ENCODE data around the gene NR6A1. TPM values are rescaled to one million over a fixed set of nuclear protein-coding genes. Genes with fewer than 3 reads are reported as not detected.
A peak's percentile ranks its signal among the peaks of the same experiment; 100 is the strongest.

NR6A1 gene
- polyA plus RNA-seq, 2 of the 4 experiments (the other 2 are of a cell fraction): 1.7 to 3.3 TPM

DNA sequence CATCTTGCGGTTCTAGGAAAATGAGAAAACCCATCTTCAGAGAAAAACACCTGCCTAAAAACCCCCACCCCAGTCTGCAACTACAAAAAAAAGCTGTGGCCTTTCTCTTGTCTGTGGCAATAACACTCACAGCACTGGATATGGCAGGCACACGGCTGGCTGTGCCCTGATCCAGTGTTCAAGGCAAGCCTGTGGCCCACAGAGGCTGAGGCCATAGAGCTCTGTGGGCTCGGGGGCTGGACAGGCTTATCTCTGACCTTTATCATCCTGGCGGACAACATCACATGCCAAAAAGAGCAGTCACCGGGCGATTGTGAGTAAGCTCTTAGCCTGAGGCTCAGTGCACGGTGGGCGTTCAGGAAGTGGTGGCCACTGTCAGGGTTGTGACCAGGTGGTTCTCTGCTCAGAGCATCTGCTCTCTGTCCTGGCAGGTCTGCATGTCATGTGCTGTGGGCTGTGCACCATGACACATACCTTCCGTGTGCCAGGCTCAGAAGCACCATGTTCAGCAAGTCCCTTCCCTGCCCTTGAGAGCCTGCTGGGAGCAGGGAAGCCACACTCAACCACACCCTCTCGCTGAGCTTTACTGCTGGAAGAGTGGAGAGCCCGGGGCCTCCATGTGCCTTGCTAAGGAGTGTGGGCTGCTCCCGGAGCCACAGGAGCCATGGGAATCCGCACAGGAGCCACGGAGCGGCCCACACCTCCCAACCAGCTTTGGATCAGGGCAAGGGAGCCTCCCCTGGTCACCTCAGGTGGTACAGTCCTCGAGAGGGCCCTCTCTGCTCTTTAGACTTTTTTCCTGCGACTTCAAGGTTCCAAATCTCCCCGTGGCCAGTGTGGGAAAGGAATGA is 47.5 kb upstream of the NR6A1 start:
- Histone ChIP-seq H3K4me1 (peaks cover 20% of the 10 kb centered on the region), H3K4me2 (peak overlapping the region; percentile 59), H3K4me3 (no peak overlapping the region), H3K9me3 (no peaks in the 10 kb centered on the region), H3K27ac (peak overlapping the region; percentile 53 to 86)
- POLR2A ChIA-PET: interaction anchor here (0.9 to 1.0 kb wide), 2 partner anchors 37 to 48 kb away, joined by 3 to 4 read pairs; partner anchors contain the start of gene NR6A1
- FAIRE-seq (no peak), ATAC-seq (peak; percentile 80 to 81), DNase-seq (ENCODE audit: low read depth in 1 of 2, low spot score in 1 of 2) (peak in 1 of 2 experiments; percentile 67)
- CTCF ChIA-PET: interaction anchor here (1.0 to 40.0 kb wide), 9 partner anchors 10 to 43 kb away, joined by 3 to 785 read pairs (median 9); partner anchors contain the start of genes NR6A1, OLFML2A and WDR38
- 30% methylated on average over 18 of the region's 18 CpGs for WGBS (ENCODE audit: missing lambda C conversion rate)
- TF ChIP-seq CBX2 (IDR thresholded peaks at IDR 0.05; ENCODE audit: borderline replicate concordance, low read depth) (no peak), MAFK (IDR thresholded peaks at IDR 0.05; ENCODE audit: partially characterized antibody) (no peak), FOSL2 (IDR thresholded peaks at IDR 0.05) (no peak), FOSL2 (CRISPR knock-in tag; IDR thresholded peaks at IDR 0.05) (peak; percentile 37), TP53 (CRISPR knock-in tag; IDR thresholded peaks at IDR 0.05) (no peak), JUN (IDR thresholded peaks at IDR 0.05) (no peak), ESRRA (IDR thresholded peaks at IDR 0.05; ENCODE audit: borderline replicate concordance, low read length) (no peak), RFX5 (IDR thresholded peaks at IDR 0.05) (no peak), KDM1A (IDR thresholded peaks at IDR 0.05; ENCODE audit: low read depth) (no peak), EP300 (IDR thresholded peaks at IDR 0.05) (no peak), ZFP36 (IDR thresholded peaks at IDR 0.05; ENCODE audit: borderline replicate concordance, partially characterized antibody) (no peak), FOSB (CRISPR knock-in tag; IDR thresholded peaks at IDR 0.05) (no peak), HOXA7 (CRISPR knock-in tag; IDR thresholded peaks at IDR 0.05) (no peak), MYC (IDR thresholded peaks at IDR 0.05; ENCODE audit: borderline replicate concordance, low read length) (no peak), ZNF302 (CRISPR knock-in tag; IDR thresholded peaks at IDR 0.05) (no peak), FOXS1 (CRISPR knock-in tag; IDR thresholded peaks at IDR 0.05) (no peak), ZC3H11A (IDR thresholded peaks at IDR 0.05) (no peak), HDAC2 (IDR thresholded peaks at IDR 0.05) (no peak), NPAS2 (CRISPR knock-in tag; IDR thresholded peaks at IDR 0.05; ENCODE audit: borderline replicate concordance) (no peak), HEYL (CRISPR knock-in tag; IDR thresholded peaks at IDR 0.05) (no peak), ZSCAN20 (CRISPR knock-in tag; IDR thresholded peaks at IDR 0.05) (no peak), POLR2AphosphoS2 (conservative IDR thresholded peaks at IDR 0.05; ENCODE audit: low read length) (no peak), RAD21 (conservative IDR thresholded peaks at IDR 0.05 in 1 of 2, IDR thresholded peaks at IDR 0.05 in 1 of 2) (0 out of 5 replicates have a peak, but pooled peaks have one; percentile 17), POLR2A (IDR thresholded peaks at IDR 0.05; ENCODE audit: low read length) (no peak), ATOH8 (CRISPR knock-in tag; IDR thresholded peaks at IDR 0.05; ENCODE audit: low read depth) (no peak), EHMT2 (IDR thresholded peaks at IDR 0.05; ENCODE audit: low read depth) (no peak), SREBF2 (IDR thresholded peaks at IDR 0.05) (no peak), EHF (CRISPR knock-in tag; IDR thresholded peaks at IDR 0.05) (0 out of 2 replicates have a peak, but pooled peaks have one; percentile 12), KDM5A (IDR thresholded peaks at IDR 0.05) (no peak), PBX3 (IDR thresholded peaks at IDR 0.05) (no peak), PHF8 (IDR thresholded peaks at IDR 0.05; ENCODE audit: borderline replicate concordance, low read depth) (no peak), USF2 (IDR thresholded peaks at IDR 0.05) (peak; percentile 30; the same call in 1 of the 2 replicates), JUNB (IDR thresholded peaks at IDR 0.05) (no peak), NR3C1 (IDR thresholded peaks at IDR 0.05) (no peak)
- TF ChIP-seq, protein P1, sequence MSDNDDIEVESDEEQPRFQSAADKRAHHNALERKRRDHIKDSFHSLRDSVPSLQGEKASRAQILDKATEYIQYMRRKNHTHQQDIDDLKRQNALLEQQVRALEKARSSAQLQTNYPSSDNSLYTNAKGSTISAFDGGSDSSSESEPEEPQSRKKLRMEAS (IDR thresholded peaks at IDR 0.05): peak; percentile 10
- TF ChIP-seq, protein P2, sequence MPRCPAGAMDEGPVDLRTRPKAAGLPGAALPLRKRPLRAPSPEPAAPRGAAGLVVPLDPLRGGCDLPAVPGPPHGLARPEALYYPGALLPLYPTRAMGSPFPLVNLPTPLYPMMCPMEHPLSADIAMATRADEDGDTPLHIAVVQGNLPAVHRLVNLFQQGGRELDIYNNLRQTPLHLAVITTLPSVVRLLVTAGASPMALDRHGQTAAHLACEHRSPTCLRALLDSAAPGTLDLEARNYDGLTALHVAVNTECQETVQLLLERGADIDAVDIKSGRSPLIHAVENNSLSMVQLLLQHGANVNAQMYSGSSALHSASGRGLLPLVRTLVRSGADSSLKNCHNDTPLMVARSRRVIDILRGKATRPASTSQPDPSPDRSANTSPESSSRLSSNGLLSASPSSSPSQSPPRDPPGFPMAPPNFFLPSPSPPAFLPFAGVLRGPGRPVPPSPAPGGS (IDR thresholded peaks at IDR 0.05): no peak
- TF ChIP-seq, protein P3, sequence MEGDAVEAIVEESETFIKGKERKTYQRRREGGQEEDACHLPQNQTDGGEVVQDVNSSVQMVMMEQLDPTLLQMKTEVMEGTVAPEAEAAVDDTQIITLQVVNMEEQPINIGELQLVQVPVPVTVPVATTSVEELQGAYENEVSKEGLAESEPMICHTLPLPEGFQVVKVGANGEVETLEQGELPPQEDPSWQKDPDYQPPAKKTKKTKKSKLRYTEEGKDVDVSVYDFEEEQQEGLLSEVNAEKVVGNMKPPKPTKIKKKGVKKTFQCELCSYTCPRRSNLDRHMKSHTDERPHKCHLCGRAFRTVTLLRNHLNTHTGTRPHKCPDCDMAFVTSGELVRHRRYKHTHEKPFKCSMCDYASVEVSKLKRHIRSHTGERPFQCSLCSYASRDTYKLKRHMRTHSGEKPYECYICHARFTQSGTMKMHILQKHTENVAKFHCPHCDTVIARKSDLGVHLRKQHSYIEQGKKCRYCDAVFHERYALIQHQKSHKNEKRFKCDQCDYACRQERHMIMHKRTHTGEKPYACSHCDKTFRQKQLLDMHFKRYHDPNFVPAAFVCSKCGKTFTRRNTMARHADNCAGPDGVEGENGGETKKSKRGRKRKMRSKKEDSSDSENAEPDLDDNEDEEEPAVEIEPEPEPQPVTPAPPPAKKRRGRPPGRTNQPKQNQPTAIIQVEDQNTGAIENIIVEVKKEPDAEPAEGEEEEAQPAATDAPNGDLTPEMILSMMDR (IDR thresholded peaks at IDR 0.05): peak; percentile 13; the same call in 1 of the 3 replicates

Data from A549 (cell line).